Brain pericyte (primary cell): ENCODE measurements around the gene SP140.
"Not testable (repeated sequence)": the region's sequence is repeated elsewhere in the genome, so short reads cannot be mapped to it uniquely, and the experiment has no call there.

Source experiments
- DNase-seq: peaks from one replicate; pipeline ENCODE4 v3.0.0-alpha.2; 2012; ENCODE audit warnings: low read depth, low spot score

The SP140 gene

DNA sequence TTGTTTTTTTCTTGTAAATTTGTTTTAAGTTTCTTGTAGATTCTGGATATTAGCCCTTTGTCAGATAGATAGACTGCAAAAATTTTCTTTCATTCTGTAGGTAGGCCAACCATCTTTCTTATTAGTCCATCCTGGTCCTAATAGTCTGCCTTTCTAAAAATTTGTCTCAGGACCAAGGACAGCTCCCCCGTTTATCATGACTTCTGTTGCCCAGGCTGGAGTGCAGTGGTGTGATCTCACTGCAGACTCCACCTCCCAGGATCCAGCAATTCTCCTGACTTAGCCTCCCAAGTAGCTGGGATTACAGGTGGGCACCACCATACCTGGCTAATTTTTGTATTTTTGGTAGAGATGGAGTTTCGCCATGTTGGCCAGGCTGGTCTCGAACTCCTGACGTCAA, 63.8 kb downstream of the SP140 start:
- DNase-seq: not testable (repeated sequence)

DNA sequence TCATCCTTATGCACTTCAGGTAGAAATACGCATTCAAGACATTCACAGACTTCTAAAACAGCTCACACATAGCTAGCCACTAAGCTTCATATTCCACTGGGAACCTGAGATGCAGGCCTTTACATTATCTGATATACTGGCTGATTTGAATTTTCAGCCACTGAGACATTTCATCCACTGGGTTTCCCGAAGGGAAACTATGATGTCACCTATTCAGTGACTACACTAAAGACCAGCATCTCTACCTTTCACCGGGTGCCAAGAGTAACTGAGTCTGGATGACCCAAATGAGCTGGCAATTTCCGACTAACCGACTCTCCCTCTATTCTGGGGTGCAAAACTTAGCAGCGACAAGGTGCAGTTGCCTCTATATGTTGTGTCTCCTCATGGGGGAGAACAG, 69.7 kb downstream of the SP140 start:
- DNase-seq: no peak

DNA sequence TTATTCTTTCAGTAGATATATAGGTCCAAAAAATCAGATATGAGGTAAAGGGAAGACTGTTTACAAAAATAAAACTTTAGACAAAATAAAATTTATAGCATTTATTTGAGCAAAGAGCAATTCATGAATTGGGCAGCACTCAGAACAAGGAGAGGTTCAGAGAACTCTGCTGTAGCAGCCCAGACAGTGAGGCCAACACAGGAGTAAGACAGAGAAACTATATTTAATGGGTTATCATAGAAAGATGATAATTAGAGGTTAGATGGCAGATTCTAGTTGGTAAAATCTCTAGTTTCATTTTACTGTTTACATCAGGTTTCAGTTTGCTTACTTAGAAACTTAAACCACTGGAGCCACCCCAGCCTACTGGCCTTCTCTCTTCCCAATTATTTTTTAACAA, 71.4 kb downstream of the SP140 start:
- DNase-seq: no peak

DNA sequence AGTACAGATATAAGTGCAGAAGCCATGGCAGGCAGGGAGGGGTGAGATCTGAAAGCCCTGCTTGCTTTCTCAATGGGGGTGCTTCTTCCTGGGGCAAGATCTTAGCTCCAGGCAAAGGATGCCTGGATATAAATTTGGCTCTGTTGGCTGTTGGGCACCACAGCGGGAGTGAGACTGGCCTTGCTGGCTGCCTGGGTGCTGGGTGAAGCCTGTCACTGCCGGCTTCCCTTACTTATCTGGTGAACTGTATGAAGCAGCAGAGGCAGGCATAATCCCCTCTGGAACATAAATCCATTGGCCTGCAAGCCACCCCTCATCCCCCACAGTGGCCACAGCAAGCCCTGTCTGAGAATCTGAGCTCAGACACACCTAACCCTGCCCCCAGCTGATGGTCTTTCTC, 74.1 kb downstream of the SP140 start:
- DNase-seq: no peak

DNA sequence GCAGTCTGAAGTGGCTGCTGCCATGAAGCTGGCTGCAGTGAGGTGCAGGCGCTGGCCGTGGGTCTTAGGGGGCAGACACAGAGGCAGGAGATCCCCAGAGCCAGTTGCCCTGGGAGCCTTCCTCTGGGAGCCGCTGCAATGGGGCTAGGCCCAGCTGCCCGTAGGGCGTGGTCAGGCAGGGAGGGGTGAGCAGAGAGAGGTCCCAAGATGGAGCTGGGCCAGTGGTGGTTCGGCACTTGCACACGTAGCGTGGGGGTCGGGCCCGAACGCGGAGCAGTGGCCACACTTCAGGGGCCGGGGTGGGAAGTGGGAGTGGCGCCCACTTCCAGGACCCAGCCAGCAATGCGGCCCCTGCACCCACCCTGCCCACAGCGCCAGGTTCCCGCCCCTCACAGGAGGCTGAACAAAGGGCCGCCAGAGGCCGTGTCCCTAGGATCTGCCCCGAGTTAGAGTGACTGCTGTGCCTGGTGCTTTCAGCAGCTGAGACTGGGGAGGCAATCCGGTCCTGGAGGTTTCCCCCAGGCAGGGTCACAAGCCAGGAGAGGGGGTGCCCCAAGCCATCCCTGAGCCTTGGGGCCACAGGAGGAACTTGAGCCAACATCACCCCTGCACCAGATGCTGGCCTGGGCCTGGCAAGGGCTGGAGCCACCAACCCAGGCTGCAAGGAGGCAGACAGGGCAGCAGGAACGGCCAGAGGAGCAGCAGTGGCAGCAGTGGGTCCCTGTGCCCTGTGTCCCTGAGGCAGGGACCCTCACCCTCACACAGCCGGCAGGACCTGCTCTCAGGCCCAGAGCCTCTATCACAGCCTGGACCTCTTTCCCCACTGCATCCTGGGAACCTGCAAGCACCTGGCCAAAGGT, 80.1 kb downstream of the SP140 start:
- no peak for DNase-seq

DNA sequence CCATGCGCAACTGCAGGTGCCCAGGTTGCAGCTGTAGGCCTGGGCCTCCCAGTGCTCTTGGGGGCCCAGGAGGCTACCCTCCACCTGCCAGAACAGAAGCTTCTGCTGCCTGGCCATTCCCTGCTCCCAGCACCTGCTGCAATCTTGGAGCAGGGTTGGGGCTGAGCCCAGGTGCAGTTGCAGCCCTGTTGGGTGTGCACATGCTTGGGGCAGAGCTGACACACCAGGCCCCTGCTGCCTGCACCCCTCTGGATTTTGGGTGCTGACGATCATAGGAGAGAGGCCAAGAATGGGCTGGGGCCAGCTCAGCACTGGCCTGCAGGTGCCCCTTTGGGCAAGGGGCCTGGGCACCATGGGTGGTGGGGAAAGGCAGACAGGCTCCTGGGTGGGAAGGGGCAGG, 80.9 kb downstream of the SP140 start:
- no peak for DNase-seq

DNA sequence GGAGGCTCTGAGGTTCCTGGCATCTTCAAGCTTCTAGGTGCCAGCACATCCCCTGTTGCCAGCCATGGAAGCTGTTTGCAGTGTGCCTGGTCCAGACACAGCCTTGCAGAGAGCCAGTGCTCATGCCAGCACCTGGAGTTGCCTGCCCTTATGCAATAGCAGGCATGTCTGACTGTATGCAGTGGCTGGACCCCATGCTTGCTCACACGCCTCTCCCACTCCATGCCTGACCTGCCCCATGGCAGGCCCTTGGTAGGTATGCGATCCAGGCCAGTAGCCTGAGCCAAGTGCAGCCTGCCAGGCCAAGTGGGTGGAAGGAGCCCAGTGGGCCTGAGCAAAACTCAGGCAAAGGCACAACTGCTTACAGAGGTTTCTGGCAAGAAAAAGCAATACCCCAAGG, 81.9 kb downstream of the SP140 start:
- no peak for DNase-seq

DNA sequence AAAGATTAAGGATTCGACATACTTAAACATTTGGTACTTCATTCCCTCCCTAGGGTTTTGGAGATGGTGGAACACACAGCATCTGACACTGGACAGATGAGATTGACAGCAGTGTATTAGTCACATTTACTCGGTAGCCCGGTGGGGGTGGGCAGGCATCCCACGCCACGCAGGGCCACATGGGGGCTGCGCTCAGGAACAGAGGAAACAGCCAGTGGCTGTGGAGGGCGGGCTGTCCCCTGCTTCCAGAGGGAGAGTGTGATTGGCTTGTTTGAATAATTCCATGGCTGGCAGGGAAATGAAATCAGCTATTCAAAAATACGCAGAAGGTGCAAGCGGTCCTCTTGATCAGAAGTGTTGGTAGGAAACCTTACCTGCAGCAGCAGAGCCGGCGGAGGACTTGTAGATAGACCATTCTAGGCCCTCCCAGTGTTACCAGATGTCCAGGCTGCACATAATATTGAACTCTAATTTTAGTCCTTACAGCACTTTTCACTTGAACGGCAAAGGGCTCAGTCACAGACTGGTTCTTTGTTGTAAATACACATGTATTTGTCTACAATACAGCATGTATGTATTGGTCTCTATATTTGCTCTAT, 83.0 kb downstream of the SP140 start:
- DNase-seq: no peak

DNA sequence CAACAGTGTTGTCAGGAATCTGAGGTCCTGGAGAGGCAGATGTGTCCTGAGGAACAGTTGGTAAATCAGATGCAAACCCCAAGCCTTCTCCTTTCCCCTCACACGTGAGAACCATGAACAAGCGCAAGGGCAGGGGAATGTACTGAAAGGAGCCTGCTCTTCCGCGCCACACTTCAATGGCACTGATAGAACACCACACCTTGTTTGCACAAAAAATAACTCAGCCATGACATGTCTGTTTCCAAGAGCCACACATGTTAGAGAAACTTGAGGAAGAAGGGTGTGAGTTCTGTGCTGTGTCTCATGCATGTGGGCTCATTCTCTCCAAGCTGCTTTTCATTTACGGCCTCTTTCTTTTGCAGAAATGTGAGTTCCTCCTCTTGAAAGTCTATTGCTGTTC, 85.3 kb downstream of the SP140 start:
- not testable (repeated sequence) for DNase-seq

DNA sequence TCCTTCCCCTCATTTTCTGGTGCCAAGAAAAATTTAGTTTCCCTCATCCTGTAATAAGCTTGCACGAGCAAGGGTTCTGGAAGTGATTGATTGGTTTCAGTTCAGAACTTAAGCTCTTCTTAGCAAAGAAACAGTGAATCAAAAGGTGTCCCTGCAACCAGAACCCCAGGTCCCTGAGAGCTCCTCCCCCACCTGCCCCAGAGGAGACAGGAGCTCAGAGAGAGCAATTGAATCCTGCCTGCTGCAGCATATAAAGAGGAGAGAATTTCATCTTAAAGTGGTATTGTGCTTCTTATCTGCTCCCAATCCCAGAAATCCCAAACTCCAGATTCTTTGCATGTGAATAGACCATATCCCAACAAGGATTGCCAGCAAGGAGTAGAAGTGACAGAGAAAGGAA, 86.1 kb downstream of the SP140 start:
- DNase-seq: not testable (repeated sequence)

DNA sequence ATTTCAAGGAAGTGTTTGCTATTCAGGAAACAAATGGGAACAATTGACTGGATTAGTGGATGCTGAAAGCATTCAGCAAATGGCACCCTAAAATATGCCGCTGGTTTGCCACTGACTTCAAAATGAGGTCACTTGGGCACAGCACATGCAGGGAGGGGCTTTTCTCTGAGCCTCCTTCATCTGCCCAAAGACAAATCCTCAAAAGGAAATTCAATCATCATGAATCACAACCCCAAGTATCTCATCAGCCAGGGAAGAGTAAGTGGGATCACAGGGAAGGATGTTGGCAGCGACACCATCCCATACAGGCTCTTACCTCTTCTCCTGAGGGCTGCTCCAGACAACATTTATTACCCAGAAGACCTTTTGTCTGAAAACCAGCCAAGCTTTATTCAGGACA, 87.1 kb downstream of the SP140 start:
- DNase-seq: no peak

DNA sequence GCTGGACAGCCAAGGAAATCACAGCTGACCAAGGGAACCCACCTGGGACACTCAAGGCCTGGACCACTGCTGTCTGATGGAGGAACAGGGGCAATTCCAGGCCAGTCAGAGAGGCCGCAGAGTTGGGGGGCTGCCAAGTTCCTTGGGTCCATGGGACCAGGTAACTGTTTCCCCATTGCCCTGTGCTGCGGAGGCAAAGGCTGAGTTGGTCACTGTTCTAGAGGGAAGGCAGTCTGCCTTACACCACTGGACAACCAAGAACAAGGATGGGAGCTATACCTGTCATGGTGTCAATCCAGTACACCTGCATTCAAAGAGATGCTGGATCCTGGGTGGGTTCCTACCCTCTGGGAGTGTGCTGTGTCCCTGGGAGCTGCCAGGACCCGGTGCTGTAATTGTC, 91.8 kb downstream of the SP140 start:
- no peak for DNase-seq

DNA sequence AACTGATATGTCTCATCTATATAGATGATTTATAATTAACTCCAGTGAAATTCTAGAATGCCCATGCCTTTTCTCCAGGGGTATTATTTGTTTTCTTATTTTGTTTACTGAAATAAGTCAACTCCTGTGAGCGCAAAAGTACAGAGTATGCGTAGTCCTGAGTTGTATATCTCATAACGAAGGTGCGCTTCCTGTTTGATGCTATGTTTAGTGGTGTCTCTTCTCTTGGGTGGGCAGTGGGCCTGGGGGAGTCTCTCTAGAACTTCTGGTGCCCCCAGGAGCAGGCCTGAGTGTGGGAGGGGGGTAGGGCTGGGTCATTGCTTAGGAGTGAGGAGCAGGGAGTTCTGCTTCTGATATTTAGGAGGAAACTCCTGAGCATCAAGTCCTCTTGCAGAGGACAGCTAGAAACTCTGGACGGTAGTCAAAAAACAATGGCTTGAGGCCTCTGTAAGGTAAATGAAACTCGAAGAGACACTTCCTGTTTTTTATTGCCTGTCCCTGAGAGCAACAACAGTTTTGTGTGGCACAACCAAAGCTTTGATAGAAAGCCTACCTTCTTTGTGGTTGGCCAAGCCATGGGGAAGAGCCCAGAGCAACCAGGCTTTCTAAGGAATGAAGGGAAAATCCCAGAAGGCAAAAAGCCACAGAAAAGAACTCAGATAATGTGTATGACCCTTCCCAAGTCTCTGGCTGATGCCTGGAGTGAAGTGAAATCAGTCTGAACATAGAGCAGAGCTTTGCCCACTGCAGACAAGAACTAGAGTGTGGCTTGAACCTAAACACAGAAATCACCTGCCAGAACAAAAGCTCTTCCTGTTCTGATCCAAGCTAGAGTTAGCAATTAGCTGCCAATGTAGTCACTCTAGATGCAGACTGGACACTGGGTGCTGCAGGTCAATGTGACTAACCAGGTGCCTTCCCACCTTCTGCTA, 92.9 kb downstream of the SP140 start:
- DNase-seq: no peak

DNA sequence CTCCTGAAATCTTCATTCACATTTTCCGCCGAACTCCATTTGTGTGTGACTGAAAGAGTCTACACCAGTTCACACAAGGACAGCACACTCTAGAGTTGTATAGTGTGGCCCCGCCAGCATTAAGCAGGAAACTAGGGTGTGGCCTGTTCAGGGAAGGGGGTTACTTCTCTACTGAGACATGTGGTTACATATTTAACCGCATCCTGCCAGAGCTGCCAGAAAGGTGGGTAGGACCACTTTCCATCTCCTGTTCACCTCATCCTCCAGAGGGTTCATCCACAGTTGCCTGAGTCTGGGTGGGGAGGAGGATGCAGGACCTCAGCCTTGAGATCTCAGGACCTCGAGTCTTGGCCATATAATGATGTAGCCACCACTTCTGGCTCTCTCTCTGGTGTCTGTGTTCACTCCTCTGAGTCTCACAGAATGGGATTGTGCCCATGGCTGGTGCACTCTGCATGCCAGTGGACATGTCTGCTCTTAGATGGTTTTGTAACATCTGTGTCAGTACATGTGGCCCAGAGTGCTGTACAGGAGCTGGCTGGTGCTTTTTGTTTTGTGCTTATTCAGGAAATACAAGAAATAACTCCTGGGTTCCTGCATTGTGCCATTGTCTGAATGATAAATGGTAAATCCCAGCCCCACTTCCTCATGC, 93.8 kb downstream of the SP140 start:
- no peak for DNase-seq

DNA sequence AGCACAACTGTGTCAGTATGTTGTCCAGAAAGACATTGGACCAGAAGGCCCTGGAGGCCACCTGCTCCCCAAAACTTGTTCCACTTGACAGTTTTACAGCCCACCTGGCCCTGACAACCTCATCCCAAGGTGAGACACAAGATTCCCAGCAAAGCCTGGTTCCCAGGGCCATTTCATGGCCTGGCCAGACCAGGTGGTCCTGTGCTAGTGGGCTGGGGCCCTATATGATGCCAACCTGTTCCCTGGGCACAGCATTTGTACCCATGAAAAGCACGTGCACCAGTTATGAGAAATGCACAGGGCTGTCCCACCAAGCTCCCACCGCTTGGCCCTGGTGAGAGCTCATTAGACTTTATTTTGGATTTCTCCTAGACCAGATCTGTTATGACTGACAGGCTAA, 95.5 kb downstream of the SP140 start:
- DNase-seq: no peak

DNA sequence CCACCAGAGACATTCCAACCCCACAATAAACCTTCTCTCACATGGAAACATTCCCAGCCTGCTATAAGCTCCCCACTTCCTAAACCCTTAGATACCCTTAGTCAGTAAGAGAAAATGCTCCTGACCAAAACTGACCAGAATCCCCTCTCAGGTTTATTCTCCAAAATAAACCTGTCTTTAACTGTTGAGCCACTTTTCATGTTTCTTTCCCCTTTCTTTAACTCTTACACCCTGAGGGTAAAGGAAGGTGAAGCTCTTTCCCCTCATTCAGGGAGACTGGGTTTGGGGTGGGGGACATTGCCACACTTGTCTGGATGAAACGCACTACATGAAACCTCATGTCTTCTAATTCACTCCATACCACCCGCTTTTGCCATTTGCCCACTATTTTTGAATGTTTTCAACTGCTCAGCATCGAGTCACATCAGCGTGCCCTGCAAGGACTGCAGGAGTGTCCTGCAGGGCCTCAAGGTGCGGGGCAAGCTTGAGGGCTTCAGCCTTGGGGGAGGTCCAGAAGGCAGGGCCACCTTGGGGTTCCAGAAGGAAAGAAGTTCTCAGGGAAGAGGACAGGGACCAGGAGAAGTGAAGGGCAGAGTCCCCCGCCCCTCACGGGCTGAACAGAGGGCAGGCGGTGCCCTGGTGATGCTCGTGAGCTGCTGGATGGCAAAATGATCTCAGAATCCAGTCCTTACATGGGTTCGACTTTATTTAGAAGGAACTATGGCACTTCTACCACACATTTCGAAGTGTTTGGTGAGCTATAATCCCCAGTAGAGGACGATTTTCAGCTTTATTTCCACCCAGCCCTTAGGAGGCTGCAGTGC, 97.2 kb downstream of the SP140 start:
- DNase-seq: no peak

DNA sequence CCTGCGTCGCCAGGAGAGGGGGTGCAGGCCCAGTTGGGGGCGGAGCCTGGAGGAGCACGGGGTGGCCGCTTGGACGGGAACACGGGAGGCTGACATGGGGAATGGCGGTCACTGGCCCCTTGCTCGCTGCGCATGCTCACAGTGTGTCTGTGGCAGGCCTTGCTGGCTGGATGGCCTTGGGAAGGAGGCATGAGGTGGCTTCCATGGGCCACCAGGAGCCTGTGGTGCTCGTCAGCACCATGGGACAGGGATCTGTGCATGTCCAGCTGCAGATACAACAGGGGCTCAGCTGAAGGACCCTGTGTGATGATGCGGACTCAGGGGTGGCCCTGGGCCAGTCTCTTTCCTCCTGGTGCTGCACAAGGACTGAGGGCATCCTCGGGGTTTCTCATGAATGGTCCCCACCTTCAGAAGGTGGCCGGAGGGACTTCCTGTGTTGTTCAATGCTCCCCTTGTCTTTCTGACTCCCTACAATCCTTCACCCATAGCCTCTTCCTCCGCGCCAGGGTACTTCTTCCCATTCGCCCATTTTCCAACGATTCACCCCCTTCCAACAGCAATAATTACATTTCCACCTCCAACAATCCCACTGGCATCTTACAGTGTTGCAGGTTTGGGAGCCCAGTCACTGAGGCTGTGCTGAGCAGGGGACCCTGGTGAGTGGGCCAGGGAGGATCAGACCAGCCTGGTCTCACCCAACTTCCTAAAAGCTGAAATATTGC, 98.0 kb downstream of the SP140 start:
- DNase-seq: no peak

DNA sequence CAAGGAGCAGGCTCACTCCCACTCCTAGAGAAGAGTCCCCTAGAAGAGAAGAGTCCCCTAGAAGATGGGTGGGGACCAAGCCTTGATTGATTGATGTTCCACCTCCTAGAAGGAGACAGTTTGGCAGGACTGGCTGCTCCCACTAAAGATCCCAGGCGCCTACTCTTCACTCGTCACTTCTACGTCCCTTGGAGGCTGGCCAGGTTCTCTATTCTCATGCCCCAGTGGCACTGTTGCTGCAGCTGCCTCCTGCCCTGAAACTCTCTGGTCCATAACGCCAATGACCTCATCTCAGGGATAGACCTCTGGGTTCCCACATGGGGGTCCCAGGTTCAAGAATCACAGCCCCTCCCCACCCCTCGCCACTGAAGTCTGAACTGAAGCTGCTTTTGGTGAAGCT, 99.0 kb downstream of the SP140 start:
- no peak for DNase-seq

DNA sequence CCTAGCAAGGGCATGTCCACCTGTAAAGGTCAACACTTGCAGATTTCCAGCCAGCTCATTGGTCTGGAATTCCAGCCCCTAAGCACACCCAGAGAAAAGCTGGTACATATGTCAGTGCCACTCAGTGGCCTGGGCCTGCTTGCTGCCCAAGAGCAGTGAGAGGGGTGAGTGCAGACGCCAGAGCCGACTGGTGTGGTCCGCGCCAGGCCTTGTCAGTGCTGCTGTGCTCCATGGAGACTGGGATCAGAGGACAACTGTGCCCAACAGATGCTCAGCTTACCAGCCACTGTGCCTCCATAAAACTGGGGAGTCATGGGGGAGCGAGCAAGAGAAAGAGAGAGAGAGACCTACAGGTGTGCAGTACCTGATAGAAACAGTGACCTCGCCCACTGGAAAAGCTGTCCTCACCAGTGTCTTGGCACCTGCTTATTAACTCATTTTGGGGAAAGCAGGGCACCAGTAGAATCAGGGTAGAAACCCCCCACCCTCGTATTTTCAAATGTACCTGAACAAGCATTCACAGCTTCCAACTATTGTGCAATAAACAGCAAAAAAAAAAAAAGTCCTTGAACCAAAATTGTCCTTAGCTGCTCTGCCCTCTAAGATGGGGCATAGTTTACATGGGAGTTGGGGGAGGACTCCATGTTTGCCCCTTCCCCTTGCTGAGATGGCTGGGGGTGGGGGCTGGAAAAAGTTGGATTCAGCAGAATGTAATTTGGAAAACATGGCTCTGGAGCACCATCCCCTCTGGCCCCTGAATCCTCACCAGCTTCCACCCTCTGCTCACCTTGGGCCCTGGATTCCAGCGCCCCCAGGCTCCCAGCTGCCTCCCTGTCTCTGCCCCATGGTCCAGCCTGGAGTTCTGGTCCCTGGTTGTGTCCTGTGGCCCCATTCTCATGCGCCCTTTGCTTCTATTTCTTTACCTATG, 100.0 kb downstream of the SP140 start:
- DNase-seq: no peak
